ENCODE results near the gene POLD1. TPM values are rescaled to one million over a fixed set of nuclear protein-coding genes. Genes with fewer than 3 reads are reported as not detected.

The POLD1 gene
- total RNA-seq, 1 experiment from 2014 or later = 143 TPM

DNA sequence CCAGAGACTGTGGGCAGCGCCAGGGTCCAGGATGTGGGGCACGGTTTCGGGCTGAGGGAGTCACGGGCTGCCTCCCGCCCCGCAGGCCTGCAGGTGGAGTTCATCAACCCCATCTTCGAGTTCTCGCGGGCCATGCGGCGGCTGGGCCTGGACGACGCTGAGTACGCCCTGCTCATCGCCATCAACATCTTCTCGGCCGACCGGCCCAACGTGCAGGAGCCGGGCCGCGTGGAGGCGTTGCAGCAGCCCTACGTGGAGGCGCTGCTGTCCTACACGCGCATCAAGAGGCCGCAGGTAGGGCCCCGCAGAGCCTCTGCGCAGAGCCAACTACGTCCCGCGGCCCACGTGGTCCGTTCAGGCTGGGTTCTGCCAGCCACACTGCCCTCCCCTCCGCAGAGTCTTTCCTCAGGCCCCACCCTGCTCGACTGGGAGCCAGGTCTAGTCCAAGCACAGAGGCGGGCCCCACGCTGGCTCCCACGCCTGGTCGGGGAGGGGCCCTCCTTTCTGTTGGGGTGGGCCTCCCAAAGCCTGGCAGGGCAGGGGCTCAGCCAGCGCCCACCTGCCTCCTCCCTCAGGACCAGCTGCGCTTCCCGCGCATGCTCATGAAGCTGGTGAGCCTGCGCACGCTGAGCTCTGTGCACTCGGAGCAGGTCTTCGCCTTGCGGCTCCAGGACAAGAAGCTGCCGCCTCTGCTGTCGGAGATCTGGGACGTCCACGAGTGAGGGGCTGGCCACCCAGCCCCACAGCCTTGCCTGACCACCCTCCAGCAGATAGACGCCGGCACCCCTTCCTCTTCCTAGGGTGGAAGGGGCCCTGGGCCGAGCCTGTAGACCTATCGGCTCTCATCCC is 2.0 kb upstream of the POLD1 start:
- TF ChIP-seq, protein P1, sequence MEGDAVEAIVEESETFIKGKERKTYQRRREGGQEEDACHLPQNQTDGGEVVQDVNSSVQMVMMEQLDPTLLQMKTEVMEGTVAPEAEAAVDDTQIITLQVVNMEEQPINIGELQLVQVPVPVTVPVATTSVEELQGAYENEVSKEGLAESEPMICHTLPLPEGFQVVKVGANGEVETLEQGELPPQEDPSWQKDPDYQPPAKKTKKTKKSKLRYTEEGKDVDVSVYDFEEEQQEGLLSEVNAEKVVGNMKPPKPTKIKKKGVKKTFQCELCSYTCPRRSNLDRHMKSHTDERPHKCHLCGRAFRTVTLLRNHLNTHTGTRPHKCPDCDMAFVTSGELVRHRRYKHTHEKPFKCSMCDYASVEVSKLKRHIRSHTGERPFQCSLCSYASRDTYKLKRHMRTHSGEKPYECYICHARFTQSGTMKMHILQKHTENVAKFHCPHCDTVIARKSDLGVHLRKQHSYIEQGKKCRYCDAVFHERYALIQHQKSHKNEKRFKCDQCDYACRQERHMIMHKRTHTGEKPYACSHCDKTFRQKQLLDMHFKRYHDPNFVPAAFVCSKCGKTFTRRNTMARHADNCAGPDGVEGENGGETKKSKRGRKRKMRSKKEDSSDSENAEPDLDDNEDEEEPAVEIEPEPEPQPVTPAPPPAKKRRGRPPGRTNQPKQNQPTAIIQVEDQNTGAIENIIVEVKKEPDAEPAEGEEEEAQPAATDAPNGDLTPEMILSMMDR (conservative IDR thresholded peaks at IDR 0.05; ENCODE audit: low read depth, low read length) = no peak
- no peak for TF ChIP-seq EZH2 (IDR thresholded peaks at IDR 0.05; ENCODE audit: borderline replicate concordance, low read depth, low read length, poor library complexity, severe bottlenecking)
- ChIA-PET POLR2A (ENCODE audit: low non-redundant PET) (no interaction called here), CTCF (no interaction called here)
- BruUV-seq (replicated peaks) = no TSS peak
- Histone ChIP-seq H3K27ac (ENCODE audit: low read depth, low read length, poor library complexity, severe bottlenecking) (no peak overlapping the region), H3K27me3 (replicated peaks; ENCODE audit: insufficient read depth, low read depth, low read length, poor library complexity) (no peaks in the 10 kb centered on the region), H3K4me3 (ENCODE audit: low read depth, low read length, poor library complexity, severe bottlenecking) (no peak overlapping the region), H3K9me3 (ENCODE audit: low read depth, low read length, poor library complexity, severe bottlenecking) (no peaks in the 10 kb centered on the region), H3K4me1 (ENCODE audit: insufficient read depth, low read length, poor library complexity, severe bottlenecking) (no peaks in the 10 kb centered on the region), H3K36me3 (ENCODE audit: insufficient read depth, low read length, poor library complexity, severe bottlenecking) (peaks cover 42% of the 10 kb centered on the region)
- intact Hi-C loops (cut with micrococcal nuclease; ENCODE audit: unreplicated experiment) = no loop called here
- no peak for DNase-seq (ENCODE audit: low spot score)

DNA sequence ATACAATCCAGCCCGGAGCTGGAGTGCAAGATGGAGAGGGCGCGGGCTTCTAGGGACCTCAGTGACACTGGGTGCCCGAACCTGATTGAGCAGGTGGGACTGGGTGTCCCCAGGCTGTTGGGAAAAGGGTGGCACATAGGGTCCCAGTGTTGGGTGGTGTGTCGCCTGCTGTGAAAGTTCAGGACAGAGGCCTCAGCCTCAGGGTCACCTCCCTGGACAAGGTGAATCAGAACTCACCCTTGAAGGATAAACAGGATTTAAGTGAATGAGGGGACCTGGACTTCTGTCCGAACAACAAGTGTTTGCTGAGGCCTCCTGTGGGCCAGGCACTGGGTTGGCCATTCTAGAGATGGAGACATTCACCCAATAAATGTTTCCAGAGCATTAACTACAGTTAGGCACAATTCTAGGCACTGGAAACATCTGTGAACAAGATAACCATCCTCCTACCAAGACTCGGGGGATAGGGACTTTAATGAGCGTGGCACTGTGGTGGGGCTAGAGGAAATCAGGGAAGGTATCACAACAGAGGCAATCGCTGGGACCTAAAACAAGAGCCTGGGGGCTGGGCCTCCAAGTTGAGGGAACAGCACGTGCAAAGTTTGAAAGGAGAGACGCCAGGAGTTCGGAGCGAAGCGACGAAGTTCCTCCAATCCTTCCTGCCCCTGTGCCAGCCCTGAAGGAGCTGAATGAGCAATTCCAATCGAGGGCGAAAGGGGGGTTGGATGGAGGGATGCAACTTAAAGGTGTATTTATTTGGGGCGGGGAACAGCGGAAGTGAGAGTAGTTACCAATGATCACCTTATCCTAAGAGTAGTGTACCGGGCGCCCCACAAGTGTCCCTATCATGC is 921 bp upstream of the POLD1 start:
- TF ChIP-seq, protein P1 (conservative IDR thresholded peaks at IDR 0.05; ENCODE audit: low read depth, low read length) = no peak
- TF ChIP-seq EZH2 (IDR thresholded peaks at IDR 0.05; ENCODE audit: borderline replicate concordance, low read depth, low read length, poor library complexity, severe bottlenecking) = no peak
- DNase-seq (ENCODE audit: low spot score) = peak; percentile 51
- Histone ChIP-seq H3K27me3 (replicated peaks; ENCODE audit: insufficient read depth, low read depth, low read length, poor library complexity) (no peaks in the 10 kb centered on the region), H3K4me3 (ENCODE audit: low read depth, low read length, poor library complexity, severe bottlenecking) (peak overlapping the region; percentile 61), H3K4me1 (ENCODE audit: insufficient read depth, low read length, poor library complexity, severe bottlenecking) (no peaks in the 10 kb centered on the region), H3K9me3 (ENCODE audit: low read depth, low read length, poor library complexity, severe bottlenecking) (no peaks in the 10 kb centered on the region), H3K36me3 (ENCODE audit: insufficient read depth, low read length, poor library complexity, severe bottlenecking) (peaks cover 44% of the 10 kb centered on the region), H3K27ac (ENCODE audit: low read depth, low read length, poor library complexity, severe bottlenecking) (peak overlapping the region; percentile 92)
- no TSS peak for BruUV-seq (replicated peaks)
- ChIA-PET CTCF (interaction anchor here (0.9 to 1.3 kb wide), 2 partner anchors 14 to 26 kb away, joined by 3 to 6 read pairs; no protein-coding TSS in a partner anchor), POLR2A (ENCODE audit: low non-redundant PET) (no interaction called here)
- intact Hi-C loops (cut with micrococcal nuclease; ENCODE audit: unreplicated experiment) = no loop called here

DNA sequence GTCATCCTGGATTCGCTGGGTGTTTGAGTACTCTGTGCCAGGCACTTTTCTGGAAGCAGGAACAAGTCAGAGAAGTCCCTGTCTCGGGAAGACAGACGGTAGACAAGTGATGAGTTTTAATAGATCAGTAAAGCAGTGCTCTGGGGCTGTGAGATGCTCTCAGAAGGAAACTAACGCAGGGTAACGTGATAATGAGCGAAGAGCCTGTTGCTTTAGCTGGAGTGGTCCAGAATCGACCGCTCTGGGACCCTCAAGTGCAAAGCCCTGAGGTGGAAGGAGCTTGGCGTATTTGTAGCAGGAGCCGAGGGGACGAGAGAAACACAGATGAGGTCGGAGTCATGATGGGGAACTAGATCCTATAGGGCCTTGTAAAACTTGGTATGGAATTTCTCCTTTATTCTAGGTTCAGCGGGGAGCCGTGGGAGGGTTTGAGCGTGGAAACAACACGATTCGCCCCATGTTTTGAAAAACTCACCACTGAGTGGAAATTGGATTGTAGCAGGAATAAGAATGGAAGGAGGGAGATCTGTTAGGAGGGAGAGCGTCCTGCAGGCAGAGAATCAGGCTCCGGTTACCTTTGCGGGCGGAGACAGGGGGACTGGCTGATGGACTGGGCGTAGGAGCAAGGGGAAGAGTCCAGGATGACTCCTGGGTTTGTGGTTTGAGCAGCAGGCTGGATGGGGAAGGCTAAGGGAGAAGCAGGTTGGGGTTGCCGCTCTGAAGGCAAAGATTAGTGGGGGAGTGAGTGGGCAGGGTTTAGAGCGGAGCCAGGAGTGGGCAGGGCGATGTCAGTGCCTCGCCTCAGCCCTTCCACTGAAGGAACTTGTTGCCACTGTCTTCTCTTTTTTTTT is 763 bp downstream of the POLD1 start:
- Histone ChIP-seq H3K27ac (ENCODE audit: low read depth, low read length, poor library complexity, severe bottlenecking) (peak overlapping the region; percentile 92), H3K4me3 (ENCODE audit: low read depth, low read length, poor library complexity, severe bottlenecking) (peak overlapping the region; percentile 61), H3K27me3 (replicated peaks; ENCODE audit: insufficient read depth, low read depth, low read length, poor library complexity) (no peaks in the 10 kb centered on the region), H3K4me1 (ENCODE audit: insufficient read depth, low read length, poor library complexity, severe bottlenecking) (no peaks in the 10 kb centered on the region), H3K36me3 (ENCODE audit: insufficient read depth, low read length, poor library complexity, severe bottlenecking) (peaks cover 27% of the 10 kb centered on the region), H3K9me3 (ENCODE audit: low read depth, low read length, poor library complexity, severe bottlenecking) (no peaks in the 10 kb centered on the region)
- no peak for TF ChIP-seq EZH2 (IDR thresholded peaks at IDR 0.05; ENCODE audit: borderline replicate concordance, low read depth, low read length, poor library complexity, severe bottlenecking)
- TF ChIP-seq, protein P1 (conservative IDR thresholded peaks at IDR 0.05; ENCODE audit: low read depth, low read length) = no peak
- DNase-seq (ENCODE audit: low spot score) = no peak
- TSS peak; percentile 33 for BruUV-seq (replicated peaks)
- ChIA-PET CTCF (interaction anchor here (0.6 to 1.3 kb wide), 3 partner anchors 16 to 254 kb away, joined by 3 to 6 read pairs (median 4); no protein-coding TSS in a partner anchor), POLR2A (ENCODE audit: low non-redundant PET) (no interaction called here)
- intact Hi-C loops (cut with micrococcal nuclease; ENCODE audit: unreplicated experiment) = no loop called here

Data from A673 (cell line).